ENCODE data around the gene SPEF2. TPM values are rescaled to one million over a fixed set of nuclear protein-coding genes. Genes with fewer than 3 reads are reported as not detected.

Gene SPEF2
- total RNA-seq, 1 experiment from 2014 or later: 0.15 TPM

DNA sequence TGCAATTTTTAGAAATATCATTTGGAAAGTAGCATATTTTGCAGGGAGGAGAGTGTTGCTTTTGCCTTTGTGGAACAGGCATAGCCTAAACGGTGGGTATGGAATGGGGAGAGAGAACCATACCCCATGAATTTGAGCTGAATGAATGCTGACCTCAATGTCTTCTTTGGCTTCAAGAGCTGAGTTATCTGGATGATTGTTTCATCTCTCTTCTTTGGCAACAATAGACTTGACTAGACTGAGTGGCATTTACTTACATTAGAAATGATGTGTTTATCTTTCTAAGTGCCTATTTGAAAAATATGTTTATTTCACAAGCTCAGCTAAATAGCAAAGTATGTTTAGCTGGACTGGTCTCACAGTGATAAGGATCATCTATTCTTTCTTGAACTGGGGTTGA lies 42.8 kb downstream of the SPEF2 start:
- H3K27me3 Mint-ChIP-seq (ENCODE audit: low read depth): peaks cover 6% of the 10 kb centered on the region; the same call in 1 of the 2 replicates

GRCh38 chr5:35664584-35664983 lies 46.9 kb downstream of the SPEF2 start:
- CTCF ChIA-PET: interaction anchor here (0.7 kb wide), 1 partner anchor 383 kb away, joined by 3 read pairs; no protein-coding TSS in a partner anchor
- ATAC-seq (no peak), DNase-seq (ENCODE audit: low spot score) (no peak)

More for the DNA sequence above, 42.8 kb downstream of the SPEF2 start:
- POLR2A ChIA-PET: no interaction called here
- Mint-ChIP-seq H3K36me3 (no peaks in the 10 kb centered on the region), H3K4me1 (peaks cover 13% of the 10 kb centered on the region), H3K27ac (no peak overlapping the region), H3K9me3 (no peaks in the 10 kb centered on the region), H3K4me3 (no peak overlapping the region)
- CTCF ChIA-PET: interaction anchor here (1.1 to 1.6 kb wide), 3 partner anchors 9 to 265 kb away, joined by 3 to 6 read pairs (median 4); no protein-coding TSS in a partner anchor
- DNase-seq (ENCODE audit: low spot score) (no peak), ATAC-seq (no peak)
- no peak for TF ChIP-seq ZNF263 (CRISPR knock-in tag; IDR thresholded peaks at IDR 0.05; ENCODE audit: low read depth)
- TF ChIP-seq ZBTB21 (CRISPR knock-in tag; IDR thresholded peaks at IDR 0.05; ENCODE audit: borderline replicate concordance): no peak
- no peak for TF ChIP-seq GRHL2 (CRISPR knock-in tag; IDR thresholded peaks at IDR 0.05; ENCODE audit: insufficient replicate concordance, severe bottlenecking)
- TF ChIP-seq, protein P1, sequence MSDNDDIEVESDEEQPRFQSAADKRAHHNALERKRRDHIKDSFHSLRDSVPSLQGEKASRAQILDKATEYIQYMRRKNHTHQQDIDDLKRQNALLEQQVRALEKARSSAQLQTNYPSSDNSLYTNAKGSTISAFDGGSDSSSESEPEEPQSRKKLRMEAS (CRISPR knock-in tag; IDR thresholded peaks at IDR 0.05): no peak
- TF ChIP-seq ATF2 (CRISPR knock-in tag; IDR thresholded peaks at IDR 0.05; ENCODE audit: borderline replicate concordance, low read depth): no peak
- no peak for TF ChIP-seq GABPB1 (CRISPR knock-in tag; IDR thresholded peaks at IDR 0.05)
- TF ChIP-seq TP53 (CRISPR knock-in tag; IDR thresholded peaks at IDR 0.05): no peak
- TF ChIP-seq, protein P2, sequence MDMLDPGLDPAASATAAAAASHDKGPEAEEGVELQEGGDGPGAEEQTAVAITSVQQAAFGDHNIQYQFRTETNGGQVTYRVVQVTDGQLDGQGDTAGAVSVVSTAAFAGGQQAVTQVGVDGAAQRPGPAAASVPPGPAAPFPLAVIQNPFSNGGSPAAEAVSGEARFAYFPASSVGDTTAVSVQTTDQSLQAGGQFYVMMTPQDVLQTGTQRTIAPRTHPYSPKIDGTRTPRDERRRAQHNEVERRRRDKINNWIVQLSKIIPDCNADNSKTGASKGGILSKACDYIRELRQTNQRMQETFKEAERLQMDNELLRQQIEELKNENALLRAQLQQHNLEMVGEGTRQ (CRISPR knock-in tag; IDR thresholded peaks at IDR 0.05): no peak
- no peak for TF ChIP-seq ZNF121 (CRISPR knock-in tag; IDR thresholded peaks at IDR 0.05)
- no peak for TF ChIP-seq SMAD3 (CRISPR knock-in tag; IDR thresholded peaks at IDR 0.05; ENCODE audit: borderline replicate concordance)
- TF ChIP-seq CREM (CRISPR knock-in tag; IDR thresholded peaks at IDR 0.05): no peak
- TF ChIP-seq, protein P3, sequence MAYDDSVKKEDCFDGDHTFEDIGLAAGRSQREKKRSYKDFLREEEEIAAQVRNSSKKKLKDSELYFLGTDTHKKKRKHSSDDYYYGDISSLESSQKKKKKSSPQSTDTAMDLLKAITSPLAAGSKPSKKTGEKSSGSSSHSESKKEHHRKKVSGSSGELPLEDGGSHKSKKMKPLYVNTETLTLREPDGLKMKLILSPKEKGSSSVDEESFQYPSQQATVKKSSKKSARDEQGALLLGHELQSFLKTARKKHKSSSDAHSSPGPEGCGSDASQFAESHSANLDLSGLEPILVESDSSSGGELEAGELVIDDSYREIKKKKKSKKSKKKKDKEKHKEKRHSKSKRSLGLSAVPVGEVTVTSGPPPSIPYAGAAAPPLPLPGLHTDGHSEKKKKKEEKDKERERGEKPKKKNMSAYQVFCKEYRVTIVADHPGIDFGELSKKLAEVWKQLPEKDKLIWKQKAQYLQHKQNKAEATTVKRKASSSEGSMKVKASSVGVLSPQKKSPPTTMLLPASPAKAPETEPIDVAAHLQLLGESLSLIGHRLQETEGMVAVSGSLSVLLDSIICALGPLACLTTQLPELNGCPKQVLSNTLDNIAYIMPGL (CRISPR knock-in tag; IDR thresholded peaks at IDR 0.05): no peak
- TF ChIP-seq TEAD4 (CRISPR knock-in tag; IDR thresholded peaks at IDR 0.05): no peak

More at GRCh38 chr5:35664584-35664983, 46.9 kb downstream of the SPEF2 start:
- no peaks in the 10 kb centered on the region for H3K4me1 Mint-ChIP-seq
- H3K27ac Mint-ChIP-seq: no peak overlapping the region
- peaks cover 10% of the 10 kb centered on the region for H3K27me3 Mint-ChIP-seq (ENCODE audit: low read depth)
- no peak overlapping the region for H3K4me3 Mint-ChIP-seq
- POLR2A ChIA-PET: no interaction called here
- H3K9me3 Mint-ChIP-seq: no peaks in the 10 kb centered on the region
- no peaks in the 10 kb centered on the region for H3K36me3 Mint-ChIP-seq
- TF ChIP-seq ZBTB21 (CRISPR knock-in tag; IDR thresholded peaks at IDR 0.05; ENCODE audit: borderline replicate concordance) (no peak), CBFB (CRISPR knock-in tag; IDR thresholded peaks at IDR 0.05; ENCODE audit: low read depth) (no peak), FOXK1 (CRISPR knock-in tag; IDR thresholded peaks at IDR 0.05) (no peak), RORB (CRISPR knock-in tag; IDR thresholded peaks at IDR 0.05) (no peak), ELF4 (CRISPR knock-in tag; IDR thresholded peaks at IDR 0.05; ENCODE audit: low read depth) (no peak), TP53 (CRISPR knock-in tag; IDR thresholded peaks at IDR 0.05) (no peak), CDX4 (CRISPR knock-in tag; IDR thresholded peaks at IDR 0.05; ENCODE audit: borderline replicate concordance) (no peak)
- TF ChIP-seq, protein P4, sequence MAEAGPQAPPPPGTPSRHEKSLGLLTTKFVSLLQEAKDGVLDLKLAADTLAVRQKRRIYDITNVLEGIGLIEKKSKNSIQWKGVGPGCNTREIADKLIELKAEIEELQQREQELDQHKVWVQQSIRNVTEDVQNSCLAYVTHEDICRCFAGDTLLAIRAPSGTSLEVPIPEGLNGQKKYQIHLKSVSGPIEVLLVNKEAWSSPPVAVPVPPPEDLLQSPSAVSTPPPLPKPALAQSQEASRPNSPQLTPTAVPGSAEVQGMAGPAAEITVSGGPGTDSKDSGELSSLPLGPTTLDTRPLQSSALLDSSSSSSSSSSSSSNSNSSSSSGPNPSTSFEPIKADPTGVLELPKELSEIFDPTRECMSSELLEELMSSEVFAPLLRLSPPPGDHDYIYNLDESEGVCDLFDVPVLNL (CRISPR knock-in tag; IDR thresholded peaks at IDR 0.05; ENCODE audit: borderline replicate concordance, low read depth): no peak
- TF ChIP-seq, protein P5, sequence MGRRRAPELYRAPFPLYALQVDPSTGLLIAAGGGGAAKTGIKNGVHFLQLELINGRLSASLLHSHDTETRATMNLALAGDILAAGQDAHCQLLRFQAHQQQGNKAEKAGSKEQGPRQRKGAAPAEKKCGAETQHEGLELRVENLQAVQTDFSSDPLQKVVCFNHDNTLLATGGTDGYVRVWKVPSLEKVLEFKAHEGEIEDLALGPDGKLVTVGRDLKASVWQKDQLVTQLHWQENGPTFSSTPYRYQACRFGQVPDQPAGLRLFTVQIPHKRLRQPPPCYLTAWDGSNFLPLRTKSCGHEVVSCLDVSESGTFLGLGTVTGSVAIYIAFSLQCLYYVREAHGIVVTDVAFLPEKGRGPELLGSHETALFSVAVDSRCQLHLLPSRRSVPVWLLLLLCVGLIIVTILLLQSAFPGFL (CRISPR knock-in tag; IDR thresholded peaks at IDR 0.05; ENCODE audit: borderline replicate concordance): no peak
